Measurements from ENCODE around the gene ENOPH1.
"Not testable (repeated sequence)": the region's sequence is repeated elsewhere in the genome, so short reads cannot be mapped to it uniquely, and the experiment has no call there.

ENOPH1 gene

GRCh38 chr4:82463221-82463620, 32.8 kb downstream of the ENOPH1 start:
- no peak overlapping the region for H3K4me3 ChIP-seq (ENCODE audit: insufficient read depth, low read depth, low read length)
- H3K27ac ChIP-seq (ENCODE audit: insufficient read depth, low read depth, low read length, poor library complexity, severe bottlenecking): no peak overlapping the region
- no peaks in the 10 kb centered on the region for H3K4me1 ChIP-seq (ENCODE audit: control insufficient read depth, insufficient read depth, low read length)
- peaks cover 18% of the 10 kb centered on the region for H3K36me3 ChIP-seq (ENCODE audit: control insufficient read depth, insufficient read depth, low read length)
- H3K27me3 ChIP-seq (ENCODE audit: control insufficient read depth, insufficient read depth, low read length, poor library complexity, severe bottlenecking): no peaks in the 10 kb centered on the region
- no peaks in the 10 kb centered on the region for H3K9me3 ChIP-seq (ENCODE audit: control insufficient read depth, low read length)
- WGBS, 2 experiments: 98 to 100% methylated on average over 1 of the region's 1 CpG

GRCh38 chr4:82467471-82467870, 37.1 kb downstream of the ENOPH1 start:
- Histone ChIP-seq H3K36me3 (ENCODE audit: control insufficient read depth, insufficient read depth, low read length) (peaks cover 3% of the 10 kb centered on the region), H3K4me1 (ENCODE audit: control insufficient read depth, insufficient read depth, low read length) (no peaks in the 10 kb centered on the region), H3K27ac (ENCODE audit: insufficient read depth, low read depth, low read length, poor library complexity, severe bottlenecking) (no peak overlapping the region), H3K9me3 (ENCODE audit: control insufficient read depth, low read length) (no peaks in the 10 kb centered on the region), H3K4me3 (ENCODE audit: insufficient read depth, low read depth, low read length) (no peak overlapping the region), H3K27me3 (ENCODE audit: control insufficient read depth, insufficient read depth, low read length, poor library complexity, severe bottlenecking) (no peaks in the 10 kb centered on the region)
- WGBS, 2 experiments: 57 to 58% methylated on average over 3 of the region's 3 CpGs

GRCh38 chr4:82469791-82470345, 39.5 kb downstream of the ENOPH1 start:
- H3K27ac ChIP-seq (ENCODE audit: insufficient read depth, low read depth, low read length, poor library complexity, severe bottlenecking): no peak overlapping the region

GRCh38 chr4:82473080-82473479, 42.7 kb downstream of the ENOPH1 start:
- not testable (repeated sequence) for H3K27me3 ChIP-seq (ENCODE audit: control insufficient read depth, insufficient read depth, low read length, poor library complexity, severe bottlenecking); H3K27ac ChIP-seq (ENCODE audit: insufficient read depth, low read depth, low read length, poor library complexity, severe bottlenecking); H3K4me3 ChIP-seq (ENCODE audit: insufficient read depth, low read depth, low read length); H3K36me3 ChIP-seq (ENCODE audit: control insufficient read depth, insufficient read depth, low read length); H3K4me1 ChIP-seq (ENCODE audit: control insufficient read depth, insufficient read depth, low read length); H3K9me3 ChIP-seq (ENCODE audit: control insufficient read depth, low read length)
- WGBS, 2 experiments: 53 to 57% methylated on average over 5 of the region's 5 CpGs

More at GRCh38 chr4:82469791-82470345, 39.5 kb downstream of the ENOPH1 start:
- H3K27me3 ChIP-seq (ENCODE audit: control insufficient read depth, insufficient read depth, low read length, poor library complexity, severe bottlenecking): no peaks in the 10 kb centered on the region
- no peaks in the 10 kb centered on the region for H3K4me1 ChIP-seq (ENCODE audit: control insufficient read depth, insufficient read depth, low read length)
- no peaks in the 10 kb centered on the region for H3K9me3 ChIP-seq (ENCODE audit: control insufficient read depth, low read length)
- no peak overlapping the region for H3K4me3 ChIP-seq (ENCODE audit: insufficient read depth, low read depth, low read length)
- 82 to 83% methylated on average over 2 of the region's 2 CpGs for WGBS, 2 experiments
- H3K36me3 ChIP-seq (ENCODE audit: control insufficient read depth, insufficient read depth, low read length): no peaks in the 10 kb centered on the region

GRCh38 chr4:82473621-82474164, 43.3 kb downstream of the ENOPH1 start:
- H3K4me3 ChIP-seq (ENCODE audit: insufficient read depth, low read depth, low read length): no peak overlapping the region
- no peaks in the 10 kb centered on the region for H3K36me3 ChIP-seq (ENCODE audit: control insufficient read depth, insufficient read depth, low read length)
- no peaks in the 10 kb centered on the region for H3K9me3 ChIP-seq (ENCODE audit: control insufficient read depth, low read length)
- H3K27me3 ChIP-seq (ENCODE audit: control insufficient read depth, insufficient read depth, low read length, poor library complexity, severe bottlenecking): no peaks in the 10 kb centered on the region
- no peaks in the 10 kb centered on the region for H3K4me1 ChIP-seq (ENCODE audit: control insufficient read depth, insufficient read depth, low read length)
- H3K27ac ChIP-seq (ENCODE audit: insufficient read depth, low read depth, low read length, poor library complexity, severe bottlenecking): no peak overlapping the region
- 96% methylated on average over 15 of the region's 15 CpGs for WGBS, 2 experiments

GRCh38 chr4:82475931-82476330, 45.5 kb downstream of the ENOPH1 start:
- WGBS, 2 experiments: 93 to 95% methylated on average over 7 of the region's 7 CpGs
- not testable (repeated sequence) for H3K27ac ChIP-seq (ENCODE audit: insufficient read depth, low read depth, low read length, poor library complexity, severe bottlenecking); H3K9me3 ChIP-seq (ENCODE audit: control insufficient read depth, low read length); H3K4me3 ChIP-seq (ENCODE audit: insufficient read depth, low read depth, low read length); H3K27me3 ChIP-seq (ENCODE audit: control insufficient read depth, insufficient read depth, low read length, poor library complexity, severe bottlenecking); H3K4me1 ChIP-seq (ENCODE audit: control insufficient read depth, insufficient read depth, low read length); H3K36me3 ChIP-seq (ENCODE audit: control insufficient read depth, insufficient read depth, low read length)

GRCh38 chr4:82477469-82477868, 47.1 kb downstream of the ENOPH1 start:
- 94 to 95% methylated on average over 9 of the region's 9 CpGs for WGBS, 2 experiments
- H3K4me3 ChIP-seq (ENCODE audit: insufficient read depth, low read depth, low read length); H3K4me1 ChIP-seq (ENCODE audit: control insufficient read depth, insufficient read depth, low read length); H3K36me3 ChIP-seq (ENCODE audit: control insufficient read depth, insufficient read depth, low read length); H3K9me3 ChIP-seq (ENCODE audit: control insufficient read depth, low read length); H3K27me3 ChIP-seq (ENCODE audit: control insufficient read depth, insufficient read depth, low read length, poor library complexity, severe bottlenecking); H3K27ac ChIP-seq (ENCODE audit: insufficient read depth, low read depth, low read length, poor library complexity, severe bottlenecking): not testable (repeated sequence)

- H3K27me3 ChIP-seq (ENCODE audit: control insufficient read depth, insufficient read depth, low read length, poor library complexity, severe bottlenecking): no peaks in the 10 kb centered on the region
- 96 to 97% methylated on average over 14 of the region's 14 CpGs for WGBS, 2 experiments
- no peak overlapping the region for H3K27ac ChIP-seq (ENCODE audit: insufficient read depth, low read depth, low read length, poor library complexity, severe bottlenecking)
Measured at GRCh38 chr4:82479562-82479961, 49.2 kb downstream of the ENOPH1 start.

GRCh38 chr4:82480771-82481505, 50.5 kb downstream of the ENOPH1 start:
- H3K9me3 ChIP-seq (ENCODE audit: control insufficient read depth, low read length): no peaks in the 10 kb centered on the region
- 94 to 95% methylated on average over 10 of the region's 10 CpGs for WGBS, 2 experiments
- no peak overlapping the region for H3K27ac ChIP-seq (ENCODE audit: insufficient read depth, low read depth, low read length, poor library complexity, severe bottlenecking)
- no peaks in the 10 kb centered on the region for H3K36me3 ChIP-seq (ENCODE audit: control insufficient read depth, insufficient read depth, low read length)
- H3K4me1 ChIP-seq (ENCODE audit: control insufficient read depth, insufficient read depth, low read length): no peaks in the 10 kb centered on the region
- H3K4me3 ChIP-seq (ENCODE audit: insufficient read depth, low read depth, low read length): no peak overlapping the region
- no peaks in the 10 kb centered on the region for H3K27me3 ChIP-seq (ENCODE audit: control insufficient read depth, insufficient read depth, low read length, poor library complexity, severe bottlenecking)

More at GRCh38 chr4:82479562-82479961, 49.2 kb downstream of the ENOPH1 start:
- Histone ChIP-seq H3K4me3 (ENCODE audit: insufficient read depth, low read depth, low read length) (no peak overlapping the region), H3K36me3 (ENCODE audit: control insufficient read depth, insufficient read depth, low read length) (no peaks in the 10 kb centered on the region), H3K4me1 (ENCODE audit: control insufficient read depth, insufficient read depth, low read length) (no peaks in the 10 kb centered on the region), H3K9me3 (ENCODE audit: control insufficient read depth, low read length) (no peaks in the 10 kb centered on the region)

- 89 to 95% methylated on average over 5 to 6 of the region's 6 CpGs for WGBS, 2 experiments
- Histone ChIP-seq H3K36me3 (ENCODE audit: control insufficient read depth, insufficient read depth, low read length) (no peaks in the 10 kb centered on the region), H3K27ac (ENCODE audit: insufficient read depth, low read depth, low read length, poor library complexity, severe bottlenecking) (no peak overlapping the region), H3K4me1 (ENCODE audit: control insufficient read depth, insufficient read depth, low read length) (no peaks in the 10 kb centered on the region), H3K4me3 (ENCODE audit: insufficient read depth, low read depth, low read length) (no peak overlapping the region), H3K27me3 (ENCODE audit: control insufficient read depth, insufficient read depth, low read length, poor library complexity, severe bottlenecking) (no peaks in the 10 kb centered on the region), H3K9me3 (ENCODE audit: control insufficient read depth, low read length) (no peaks in the 10 kb centered on the region)
Measured at GRCh38 chr4:82481506-82481840, 51.1 kb downstream of the ENOPH1 start.

Measured in ectodermal cell (in vitro differentiated cells).